SKM-1 (cell line): ENCODE measurements around the gene SMPD3.
A peak's percentile ranks its signal among the peaks of the same experiment; 100 is the strongest.

Source experiments
- DNase-seq: peaks from one replicate; lab custom pipeline; 2025; ENCODE audit not compliant: unreplicated experiment; lab: John Stamatoyannopoulos, UW

SMPD3 gene

DNA sequence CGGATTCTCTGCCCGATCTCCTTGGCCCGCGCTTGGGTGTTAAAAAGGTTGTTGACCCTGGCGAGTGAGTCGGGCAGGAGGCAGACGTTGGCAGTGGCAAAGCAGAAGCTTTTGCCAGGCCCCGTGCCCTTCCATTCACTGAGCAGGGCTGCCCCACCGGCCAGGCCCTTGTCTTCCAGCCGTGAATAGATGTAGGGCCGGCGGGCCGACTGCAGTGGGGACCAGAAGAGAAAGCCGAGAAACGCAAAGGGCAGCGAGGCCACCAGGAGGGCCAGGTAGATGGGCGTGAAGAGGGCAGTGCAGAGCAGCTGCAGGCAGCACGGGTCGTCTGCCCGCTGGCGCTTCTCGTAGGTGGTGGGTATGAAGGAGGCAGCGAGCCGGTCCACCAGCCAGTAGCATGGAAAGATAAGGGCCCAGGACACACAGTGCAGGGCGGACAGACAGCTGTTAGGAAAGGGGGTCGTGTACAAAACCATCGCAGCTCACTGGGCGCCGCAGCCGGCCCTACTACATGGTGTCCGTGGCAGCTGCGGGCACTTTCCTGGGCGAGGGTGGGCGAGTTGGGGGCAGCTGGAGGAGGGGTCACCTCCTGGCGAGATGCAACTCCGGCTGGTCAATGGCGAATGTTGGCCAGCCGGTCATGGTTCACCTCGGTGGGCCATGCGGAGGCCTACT is 76.5 kb downstream of the SMPD3 start:
- no peak for DNase-seq

DNA sequence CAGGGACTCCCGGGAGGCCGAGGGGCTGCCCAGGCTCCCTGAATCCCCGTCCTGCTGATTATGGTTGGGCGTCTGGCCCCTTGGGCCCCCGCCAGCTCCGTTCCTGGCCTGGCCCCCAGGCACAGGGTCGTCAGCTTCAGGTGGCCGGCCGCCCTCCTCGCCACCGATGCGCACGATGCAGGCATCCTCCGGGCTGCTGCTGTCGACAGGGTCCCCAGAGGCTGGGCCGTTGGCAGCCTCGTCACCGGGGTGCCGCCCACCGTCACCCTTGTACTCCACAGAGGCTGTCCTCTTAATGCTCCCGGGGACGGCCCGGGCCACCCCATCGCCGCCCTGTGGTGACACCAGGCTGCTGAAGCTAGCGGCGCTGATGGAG is 77.0 kb downstream of the SMPD3 start:
- DNase-seq, result no peak

GRCh38 chr16:68370581-68371275 is 77.6 kb downstream of the SMPD3 start:
- no peak for DNase-seq

DNA sequence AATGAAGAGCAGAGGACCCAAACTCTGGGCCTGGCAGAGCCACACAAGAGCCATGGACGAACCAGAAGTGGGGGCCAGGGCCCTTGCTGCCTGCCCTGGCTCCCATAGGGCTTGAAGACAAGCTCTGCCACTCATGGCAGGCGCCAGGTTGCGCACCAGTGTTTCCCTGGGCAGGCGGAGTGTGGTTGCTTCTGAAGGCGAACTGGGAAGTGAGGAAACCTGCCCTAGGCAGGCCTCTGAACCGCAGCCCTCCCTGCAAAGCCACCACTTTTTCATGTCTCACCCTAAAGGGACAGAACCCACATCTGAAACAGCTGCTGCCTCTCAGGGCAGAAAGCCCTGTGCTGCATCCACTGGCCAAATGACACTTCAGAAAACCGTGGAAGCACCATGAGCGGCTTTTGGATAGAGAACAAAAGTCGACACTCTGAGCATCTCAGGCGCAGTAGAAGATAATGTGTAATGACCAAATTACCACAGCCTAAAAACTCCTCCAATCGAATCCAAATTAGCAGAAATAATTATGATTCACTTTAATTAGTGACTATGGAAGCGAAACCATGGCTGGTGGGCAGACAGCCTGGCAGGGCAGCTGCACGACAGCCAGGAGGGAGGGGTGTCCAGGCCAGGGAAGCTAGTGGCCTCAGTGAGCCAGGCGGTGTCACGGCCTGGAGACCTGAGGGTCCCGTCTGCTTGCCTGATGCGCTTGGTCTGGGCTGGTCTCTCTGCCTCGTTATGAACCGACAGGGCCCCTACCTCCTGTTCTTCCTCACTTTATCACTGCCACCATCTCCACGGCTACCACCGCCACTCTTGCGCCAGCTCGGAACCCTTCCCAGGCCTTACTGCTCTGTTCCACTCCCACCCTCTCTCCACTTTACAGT is 78.4 kb downstream of the SMPD3 start:
- DNase-seq, result peak; percentile 88

DNA sequence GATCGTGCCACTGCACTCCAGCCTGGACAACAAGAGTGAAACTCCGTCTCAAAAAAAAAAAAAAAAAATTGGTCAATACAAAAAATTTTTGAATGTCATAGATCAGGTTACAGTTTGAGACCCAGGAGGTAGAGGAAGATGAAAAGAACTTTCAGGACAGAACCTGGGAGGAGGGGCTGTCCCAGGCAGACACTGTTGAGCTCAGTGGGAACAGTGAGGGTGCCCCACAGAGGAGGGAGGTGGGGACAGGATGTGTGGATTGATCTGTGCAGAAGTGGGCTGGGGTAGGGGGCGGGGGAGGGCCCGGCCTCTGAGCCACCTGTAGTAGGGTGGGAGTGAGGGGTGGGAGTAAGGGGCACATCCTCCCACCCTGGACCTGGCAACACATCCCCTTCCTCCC is 79.1 kb downstream of the SMPD3 start:
- DNase-seq, result no peak

DNA sequence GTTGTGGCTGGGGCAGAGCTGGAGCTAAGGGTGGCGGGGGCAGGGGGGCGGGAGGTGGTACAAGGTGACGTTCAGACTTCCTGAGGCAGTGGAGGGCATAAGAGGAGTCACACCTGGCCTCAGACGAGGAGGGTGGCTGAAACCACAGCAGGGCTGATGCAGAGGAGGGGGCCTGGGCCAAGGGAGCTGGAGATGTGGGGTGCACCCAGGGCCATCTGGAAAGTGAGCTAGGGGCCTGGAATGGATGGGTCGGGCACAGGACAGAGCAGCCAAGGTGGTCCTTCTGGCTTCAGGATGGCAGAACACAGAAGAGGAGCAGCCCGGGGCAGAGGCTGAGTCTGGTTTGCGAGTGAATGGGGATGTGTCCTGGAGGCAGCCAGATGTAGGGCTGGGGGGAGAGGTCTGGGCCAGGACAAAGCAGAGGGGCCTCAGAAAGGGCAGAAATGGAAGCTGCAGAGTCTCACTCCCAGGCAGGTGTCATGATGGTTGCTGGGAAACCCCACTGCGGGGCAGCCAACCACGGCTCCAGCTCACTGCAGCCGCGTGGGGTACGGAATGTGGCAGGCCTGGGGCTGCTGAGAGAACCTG is 79.9 kb downstream of the SMPD3 start:
- no peak for DNase-seq

DNA sequence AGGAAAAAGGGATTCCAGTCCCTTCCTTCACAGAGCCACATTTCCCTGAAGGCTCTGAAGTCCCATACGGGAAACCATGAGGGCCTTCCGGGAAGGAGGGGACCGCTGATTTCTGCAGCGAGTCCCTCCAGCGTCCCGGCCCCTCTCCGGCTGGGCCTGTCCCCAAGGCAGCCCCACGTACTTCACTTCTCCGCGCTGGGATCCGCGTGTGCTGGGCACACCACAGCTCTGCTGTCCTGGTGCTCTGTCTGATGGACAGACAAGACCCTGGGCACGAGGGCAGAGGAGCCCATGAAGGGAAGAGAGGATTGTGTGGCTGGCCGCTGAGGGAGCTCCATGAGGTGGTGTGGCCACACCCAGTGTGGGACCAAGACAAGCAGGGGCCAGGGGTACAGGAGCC is 80.4 kb downstream of the SMPD3 start:
- no peak for DNase-seq

GRCh38 chr16:68367440-68367839 is 80.9 kb downstream of the SMPD3 start:
- DNase-seq, result no peak

- peak; percentile 43 for DNase-seq
These were observed 81.3 kb downstream of the SMPD3 start for GRCh38 chr16:68367030-68367429.

DNA sequence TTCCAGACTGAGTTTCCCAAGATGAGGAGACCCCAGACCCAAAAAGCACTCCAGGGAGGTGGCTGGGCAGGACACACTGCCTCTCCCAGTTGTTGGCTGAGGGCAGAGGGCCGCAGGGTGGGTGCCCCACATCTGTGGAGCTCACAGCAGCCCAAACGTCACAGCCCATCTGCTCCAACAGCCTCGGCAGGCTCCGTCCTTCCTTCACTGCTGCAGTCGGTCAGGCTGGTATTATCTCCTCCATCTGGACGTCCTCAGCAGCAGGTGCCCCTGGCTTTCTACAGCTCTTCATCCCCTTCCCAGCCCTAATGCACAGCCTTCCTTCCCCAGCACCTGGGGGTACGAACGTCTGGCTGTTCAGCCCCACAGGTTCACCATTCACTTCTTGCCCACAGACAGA is 82.2 kb downstream of the SMPD3 start:
- DNase-seq, result no peak

- DNase-seq, result no peak
These were observed 83.0 kb downstream of the SMPD3 start for GRCh38 chr16:68365167-68365817.

GRCh38 chr16:68364561-68364998 is 83.7 kb downstream of the SMPD3 start:
- DNase-seq, result no peak

GRCh38 chr16:68363658-68364521 is 84.4 kb downstream of the SMPD3 start:
- no peak for DNase-seq

- DNase-seq, result no peak
These were observed 85.2 kb downstream of the SMPD3 start for GRCh38 chr16:68362947-68363657.

DNA sequence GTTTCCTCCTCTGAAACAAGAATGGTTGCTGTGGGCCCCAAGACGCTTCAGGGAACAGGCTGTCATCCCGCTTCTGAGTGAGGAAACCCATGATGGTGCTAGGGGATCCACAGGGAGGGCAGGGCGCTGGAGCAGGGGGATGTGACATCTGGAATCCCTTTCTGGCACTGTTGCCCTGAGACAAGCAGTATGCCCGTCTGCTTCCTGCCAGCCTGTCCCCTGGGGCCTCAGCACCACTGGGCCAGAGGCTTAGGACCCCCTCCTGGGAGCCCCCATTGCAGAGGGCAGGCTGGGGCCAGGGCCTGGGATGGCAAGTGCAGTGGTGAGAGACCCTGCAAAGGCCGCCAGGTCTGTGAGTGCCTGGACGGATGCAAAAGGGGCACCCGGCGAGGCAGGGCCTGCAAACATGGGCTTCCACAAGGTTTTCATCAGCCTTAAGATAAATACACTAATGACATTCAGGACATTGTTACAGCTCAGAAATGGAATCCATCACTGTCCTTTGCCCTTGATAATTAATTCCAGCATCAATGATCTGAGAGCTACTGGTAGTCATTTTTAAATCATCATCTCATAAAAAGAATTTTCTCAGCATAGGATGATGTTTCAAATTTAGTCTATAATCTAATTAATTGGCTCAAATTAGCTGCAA is 85.9 kb downstream of the SMPD3 start:
- no peak for DNase-seq

DNA sequence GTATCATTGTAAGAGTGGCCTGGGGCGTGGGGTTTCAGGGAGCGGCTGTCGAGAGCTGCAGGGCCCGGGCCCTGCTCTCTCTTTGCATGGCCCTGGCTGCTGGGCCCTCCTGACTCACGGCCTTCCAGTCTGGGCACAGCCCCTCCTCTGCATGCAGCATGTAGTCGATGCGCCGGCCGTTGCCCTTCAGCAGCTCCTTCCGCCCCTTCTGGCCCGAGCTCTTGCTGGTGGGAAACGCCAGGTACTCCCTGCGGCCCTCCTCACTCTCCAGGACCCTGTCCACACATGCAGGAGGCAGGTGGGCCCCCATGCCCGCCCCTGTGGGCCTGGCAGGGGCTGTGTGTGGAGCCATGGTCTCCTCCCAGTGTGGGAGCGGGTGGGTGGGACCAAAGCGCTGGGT is 86.8 kb downstream of the SMPD3 start:
- DNase-seq, result no peak

DNA sequence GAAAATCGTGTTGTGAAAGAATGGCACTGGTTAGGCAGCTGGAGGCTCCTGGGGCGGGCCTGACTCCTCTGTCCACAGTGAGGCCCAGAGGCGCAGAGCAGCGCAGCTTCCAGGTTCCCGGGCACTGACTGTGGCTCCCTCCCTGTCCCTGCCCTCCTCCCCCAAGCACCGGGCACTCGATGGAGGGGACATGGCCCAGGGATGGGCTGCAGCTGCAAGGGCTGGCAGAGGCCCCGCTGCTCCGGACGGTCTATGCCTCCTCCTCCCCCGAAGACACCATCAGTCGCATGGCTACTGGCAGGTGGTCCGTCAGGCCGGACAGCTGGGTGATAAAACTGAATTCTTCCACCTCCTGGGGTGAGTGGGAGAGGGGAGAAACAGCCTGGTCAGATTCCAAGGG is 87.4 kb downstream of the SMPD3 start:
- DNase-seq, result no peak

GRCh38 chr16:68360547-68360946 is 87.8 kb downstream of the SMPD3 start:
- no peak for DNase-seq
